Astrocyte of the cerebellum (primary cell): Measurements from ENCODE around the gene METTL25B.

Experiments
- DNase-seq: peaks from one replicate; pipeline ENCODE4 v3.0.0-alpha.2; 2011; ENCODE audit warnings: low read depth
- H3K4me3 ChIP-seq: 2 replicates; pipeline ENCODE4 v1.5.1; 2011; ENCODE audit warnings: mild to moderate bottlenecking, low read depth, low read length, moderate library complexity
- CTCF ChIP-seq: IDR thresholded peaks from 2 replicates; pipeline ENCODE4 v1.5.1; 2012; ENCODE audit warnings: low read length, low read depth, moderate library complexity, mild to moderate bottlenecking; ENCODE audit errors: missing control alignments
- in situ Hi-C: cut with HindIII; loops from 2 replicates; pipeline ENCODE4 v1.10.0; 2017; ENCODE audit warnings: low sequenced_read_pairs

Gene METTL25B

GRCh38 chr1:156727926-156728598, at the start of gene METTL25B:
Gene METTL25B (plus strand): TSS chr1:156728469. CDS start chr1:156729105, 636 bp downstream.
- in situ Hi-C loops: no loop called here
- peak within 1 kb of the TSS; percentile 92 for H3K4me3 ChIP-seq
- TF ChIP-seq CTCF: no peak
- peak; percentile 48 for DNase-seq

- DNase-seq: no peak
- H3K4me3 ChIP-seq: no peak overlapping the region
- in situ Hi-C loops: no loop called here
- no peak for TF ChIP-seq CTCF
Measured at GRCh38 chr1:156680056-156680455, 48.2 kb upstream of the METTL25B start.

GRCh38 chr1:156681196-156681960, 46.9 kb upstream of the METTL25B start:
- no peak for TF ChIP-seq CTCF
- DNase-seq: no peak
- no peak overlapping the region for H3K4me3 ChIP-seq
- in situ Hi-C loops: no loop called here

- TF ChIP-seq CTCF: no peak
- no peak for DNase-seq
- no peak overlapping the region for H3K4me3 ChIP-seq
- in situ Hi-C loops: no loop called here
Measured at GRCh38 chr1:156682166-156682890, 45.9 kb upstream of the METTL25B start.

GRCh38 chr1:156684227-156684782, 44.0 kb upstream of the METTL25B start:
- DNase-seq: no peak
- peak; percentile 12 for TF ChIP-seq CTCF
- in situ Hi-C loops: no loop called here
- no peak overlapping the region for H3K4me3 ChIP-seq
